Rectal smooth muscle tissue (tissue), 1 donor: ENCODE measurements around the gene CYP27A1.

Experiments
- H3K27ac ChIP-seq: one replicate; pipeline ENCODE4 v1.7.0; 2013; ENCODE audit warnings: low read depth, low read length, inconsistent platforms
- H3K27me3 ChIP-seq: one replicate; pipeline ENCODE4 v1.7.0; 2013; ENCODE audit warnings: low read length; ENCODE audit not compliant: control insufficient read depth, insufficient read depth
- H3K36me3 ChIP-seq: one replicate; pipeline ENCODE4 v1.7.0; 2013; ENCODE audit warnings: low read length; ENCODE audit not compliant: control insufficient read depth, insufficient read depth
- H3K4me1 ChIP-seq: one replicate; pipeline ENCODE4 v1.7.0; 2013; ENCODE audit warnings: low read length; ENCODE audit not compliant: control insufficient read depth, insufficient read depth
- H3K4me3 ChIP-seq: one replicate; pipeline ENCODE4 v1.7.0; 2013; ENCODE audit warnings: low read length
- H3K9ac ChIP-seq: one replicate; pipeline ENCODE4 v1.7.0; 2013; ENCODE audit warnings: low read length

The CYP27A1 gene

GRCh38 chr2:218816561-218817011, 34.6 kb downstream of the CYP27A1 start:
- Histone ChIP-seq H3K9ac (no peak overlapping the region), H3K27ac (no peak overlapping the region), H3K4me3 (no peak overlapping the region), H3K27me3 (no peaks in the 10 kb centered on the region), H3K4me1 (no peaks in the 10 kb centered on the region), H3K36me3 (peaks cover 27% of the 10 kb centered on the region)

- peaks cover 11% of the 10 kb centered on the region for H3K36me3 ChIP-seq
- no peak overlapping the region for H3K9ac ChIP-seq
- no peaks in the 10 kb centered on the region for H3K4me1 ChIP-seq
- H3K27me3 ChIP-seq: no peaks in the 10 kb centered on the region
- H3K4me3 ChIP-seq: no peak overlapping the region
- no peak overlapping the region for H3K27ac ChIP-seq
Observed at GRCh38 chr2:218819093-218819492, 37.1 kb downstream of the CYP27A1 start.

GRCh38 chr2:218820746-218821369, 38.9 kb downstream of the CYP27A1 start:
- Histone ChIP-seq H3K4me1 (no peaks in the 10 kb centered on the region), H3K36me3 (peaks cover 5% of the 10 kb centered on the region), H3K4me3 (no peak overlapping the region), H3K27ac (no peak overlapping the region), H3K27me3 (no peaks in the 10 kb centered on the region), H3K9ac (no peak overlapping the region)

- H3K27ac ChIP-seq: no peak overlapping the region
- H3K4me1 ChIP-seq: no peaks in the 10 kb centered on the region
- peaks cover 5% of the 10 kb centered on the region for H3K36me3 ChIP-seq
- no peak overlapping the region for H3K4me3 ChIP-seq
- no peaks in the 10 kb centered on the region for H3K27me3 ChIP-seq
- H3K9ac ChIP-seq: no peak overlapping the region
Observed at GRCh38 chr2:218821605-218822211, 39.8 kb downstream of the CYP27A1 start.

GRCh38 chr2:218822622-218823021, 40.7 kb downstream of the CYP27A1 start:
- H3K4me3 ChIP-seq: no peak overlapping the region

GRCh38 chr2:218823196-218823855, 41.4 kb downstream of the CYP27A1 start:
- Histone ChIP-seq H3K4me1 (no peaks in the 10 kb centered on the region), H3K36me3 (peaks cover 5% of the 10 kb centered on the region), H3K9ac (no peak overlapping the region), H3K27me3 (no peaks in the 10 kb centered on the region), H3K27ac (no peak overlapping the region), H3K4me3 (no peak overlapping the region)

More at GRCh38 chr2:218822622-218823021, 40.7 kb downstream of the CYP27A1 start:
- Histone ChIP-seq H3K4me1 (no peaks in the 10 kb centered on the region), H3K36me3 (peaks cover 5% of the 10 kb centered on the region), H3K27me3 (no peaks in the 10 kb centered on the region), H3K9ac (no peak overlapping the region), H3K27ac (no peak overlapping the region)

- Histone ChIP-seq H3K27ac (no peak overlapping the region), H3K9ac (no peak overlapping the region), H3K27me3 (no peaks in the 10 kb centered on the region), H3K4me3 (no peak overlapping the region), H3K36me3 (peaks cover 2% of the 10 kb centered on the region), H3K4me1 (no peaks in the 10 kb centered on the region)
Observed at GRCh38 chr2:218824004-218824403, 42.1 kb downstream of the CYP27A1 start.

- no peaks in the 10 kb centered on the region for H3K36me3 ChIP-seq
- no peak overlapping the region for H3K27ac ChIP-seq
- no peak overlapping the region for H3K9ac ChIP-seq
- H3K4me1 ChIP-seq: no peaks in the 10 kb centered on the region
- no peak overlapping the region for H3K4me3 ChIP-seq
- H3K27me3 ChIP-seq: peaks cover 3% of the 10 kb centered on the region
Observed at GRCh38 chr2:218826791-218827190, 44.8 kb downstream of the CYP27A1 start.

GRCh38 chr2:218827701-218828476, 45.9 kb downstream of the CYP27A1 start:
- Histone ChIP-seq H3K36me3 (no peaks in the 10 kb centered on the region), H3K27me3 (peaks cover 9% of the 10 kb centered on the region), H3K27ac (no peak overlapping the region), H3K4me1 (no peaks in the 10 kb centered on the region), H3K9ac (no peak overlapping the region), H3K4me3 (no peak overlapping the region)

GRCh38 chr2:218828477-218828778, 46.5 kb downstream of the CYP27A1 start:
- Histone ChIP-seq H3K27me3 (peaks cover 12% of the 10 kb centered on the region), H3K4me1 (no peaks in the 10 kb centered on the region), H3K4me3 (no peak overlapping the region), H3K36me3 (no peaks in the 10 kb centered on the region), H3K27ac (no peak overlapping the region), H3K9ac (no peak overlapping the region)

GRCh38 chr2:218829868-218830451, 48.0 kb downstream of the CYP27A1 start:
- Histone ChIP-seq H3K9ac (no peak overlapping the region), H3K36me3 (no peaks in the 10 kb centered on the region), H3K4me1 (no peaks in the 10 kb centered on the region), H3K27me3 (peaks cover 12% of the 10 kb centered on the region), H3K4me3 (no peak overlapping the region), H3K27ac (no peak overlapping the region)
